HG03460 (cell line): ENCODE results near the gene PCSK1.

ENCODE experiments used
- ATAC-seq: cut with Tn5 transposase; IDR thresholded peaks from one replicate; pipeline ENCODE4 v1.9.1; 2021; ENCODE audit not compliant: unreplicated experiment

The PCSK1 gene

DNA sequence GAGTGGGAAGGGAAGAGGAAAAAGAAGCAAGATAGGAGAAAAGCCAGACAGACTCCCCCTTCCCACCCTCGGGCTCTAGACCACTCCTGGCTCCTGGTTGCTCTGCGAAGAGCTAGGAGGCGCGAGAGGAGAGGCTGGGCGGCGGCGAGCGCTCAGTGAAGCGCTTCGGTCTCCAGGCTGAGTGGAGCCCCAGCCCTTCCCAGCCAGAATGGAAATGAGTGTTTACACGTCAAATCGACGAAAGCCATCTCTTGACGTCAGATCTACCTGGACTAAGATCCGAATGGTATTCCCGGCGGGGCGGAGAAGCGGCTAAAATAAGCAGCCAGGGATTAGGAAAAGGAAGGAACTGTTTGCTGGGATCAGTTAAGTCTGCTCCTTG is at the start of gene PCSK1:
TSS of gene PCSK1 (minus strand) at position 183 of the 382 bp plus-strand sequence. CDS start 206 bp downstream, outside the sequence.
- ATAC-seq, result no peak

DNA sequence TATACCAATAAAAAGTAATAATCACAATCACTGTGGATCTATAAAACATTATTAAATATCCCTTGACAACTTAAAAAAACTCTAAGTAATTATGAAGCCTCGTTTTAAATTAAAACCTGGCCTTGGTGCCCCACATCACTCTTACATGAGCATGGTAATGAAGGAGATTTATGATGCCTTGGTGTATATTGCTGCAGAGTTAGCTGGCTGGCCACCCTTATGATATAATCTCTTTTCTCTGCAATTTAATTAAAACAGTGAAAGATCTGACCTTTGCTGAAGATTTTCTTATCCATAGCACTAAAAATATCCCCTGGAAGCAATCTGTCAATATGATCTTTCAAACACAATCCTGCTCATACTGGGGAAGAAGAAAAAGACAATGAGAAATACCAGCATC is 48.8 kb upstream of the PCSK1 start:
- ATAC-seq, result no peak

- no peak for ATAC-seq
These were observed 48.1 kb upstream of the PCSK1 start for GRCh38 chr5:96481009-96481786.

- no peak for ATAC-seq
These were observed 45.9 kb upstream of the PCSK1 start for GRCh38 chr5:96478983-96479382.

GRCh38 chr5:96476654-96477053 is 43.6 kb upstream of the PCSK1 start:
- no peak for ATAC-seq

DNA sequence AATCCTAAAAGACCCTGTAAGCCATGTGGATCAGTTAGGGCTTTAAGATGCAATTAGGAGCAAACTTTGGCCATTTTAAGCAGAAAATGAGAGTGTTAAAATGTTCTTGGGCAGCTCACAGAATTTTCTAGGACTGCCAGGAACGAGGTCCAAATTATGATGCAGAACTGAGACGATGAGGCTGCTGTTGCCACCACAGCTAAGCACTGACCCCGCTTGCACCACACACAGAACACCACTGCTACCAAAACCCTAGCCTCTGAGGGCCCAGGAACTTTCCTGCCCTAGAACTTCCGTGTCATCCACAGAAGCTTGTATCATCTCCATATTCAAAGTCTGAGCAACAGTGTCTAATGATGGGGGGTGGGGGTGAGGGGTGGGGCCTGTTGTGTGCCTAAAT is 41.0 kb upstream of the PCSK1 start:
- no peak for ATAC-seq

GRCh38 chr5:96473155-96473554 is 40.1 kb upstream of the PCSK1 start:
- ATAC-seq, result no peak

- no peak for ATAC-seq
These were observed 37.7 kb upstream of the PCSK1 start for GRCh38 chr5:96470785-96471184.

GRCh38 chr5:96468956-96469355 is 35.9 kb upstream of the PCSK1 start:
- no peak for ATAC-seq

GRCh38 chr5:96463091-96463490 is 30.0 kb upstream of the PCSK1 start:
- no peak for ATAC-seq

- no peak for ATAC-seq
These were observed 26.5 kb upstream of the PCSK1 start for GRCh38 chr5:96459313-96460121.

DNA sequence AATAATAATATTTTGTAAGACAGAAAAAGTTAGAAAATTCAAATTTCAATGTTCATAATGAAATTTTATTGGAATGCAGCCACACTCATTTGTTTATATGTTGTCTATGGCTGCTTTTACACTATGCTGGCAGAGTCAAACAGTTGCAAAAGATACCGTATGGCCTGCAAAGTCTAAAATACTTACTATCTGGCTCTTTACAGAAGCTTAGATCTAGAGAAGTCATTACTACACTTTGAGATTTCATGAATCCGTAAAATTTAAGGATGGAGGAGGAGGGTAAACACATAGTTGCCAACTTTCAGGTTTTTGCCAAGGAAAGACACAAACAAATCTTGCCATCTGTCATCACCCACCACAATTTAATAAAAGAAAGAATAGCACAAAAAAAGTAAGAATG is 25.1 kb upstream of the PCSK1 start:
- ATAC-seq, result no peak

DNA sequence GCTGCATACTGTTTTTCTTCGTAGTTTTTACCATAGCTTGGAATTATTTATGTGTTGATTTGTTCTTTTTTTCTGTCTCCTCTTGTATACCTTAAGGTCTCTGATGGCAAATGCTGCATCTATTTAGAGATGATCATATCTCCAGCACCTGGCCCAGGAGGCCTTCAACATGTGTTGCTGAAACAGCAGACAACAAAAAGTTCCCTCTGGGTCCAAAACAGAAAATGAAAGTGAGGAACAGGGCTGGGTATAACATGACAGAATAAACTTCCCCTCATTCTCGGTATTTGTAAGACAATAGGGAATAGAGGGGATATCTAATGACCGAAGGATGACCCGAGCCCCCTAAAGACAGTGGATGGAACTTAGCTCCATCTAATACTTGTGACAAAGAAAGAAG is 22.7 kb upstream of the PCSK1 start:
- ATAC-seq, result no peak

GRCh38 chr5:96453394-96453793 is 20.3 kb upstream of the PCSK1 start:
- ATAC-seq, result no peak

- ATAC-seq, result no peak
These were observed 14.9 kb upstream of the PCSK1 start for GRCh38 chr5:96447949-96448348.

DNA sequence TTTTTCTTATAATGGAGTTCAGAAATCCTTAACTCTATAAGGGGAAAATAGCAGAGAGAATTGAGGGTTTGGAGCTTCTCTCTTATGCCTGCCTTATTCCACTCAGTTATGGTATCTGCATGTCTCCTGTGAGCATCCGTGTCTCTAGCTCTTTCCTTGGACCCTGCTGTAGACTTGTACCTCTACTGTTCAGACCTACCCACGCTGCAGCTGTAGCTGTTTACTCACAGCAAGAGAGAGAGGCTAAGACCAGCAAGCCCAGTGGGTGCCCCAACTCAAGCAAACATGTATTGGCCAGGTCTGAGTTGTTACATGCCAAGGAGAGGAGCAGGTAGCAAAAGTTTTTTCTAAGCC is 7.1 kb upstream of the PCSK1 start:
- ATAC-seq, result peak; percentile 18

- peak; percentile 93 for ATAC-seq
These were observed 6.6 kb upstream of the PCSK1 start for GRCh38 chr5:96439477-96440184.

- no peak for ATAC-seq
These were observed 1.2 kb upstream of the PCSK1 start for GRCh38 chr5:96434201-96434645.

DNA sequence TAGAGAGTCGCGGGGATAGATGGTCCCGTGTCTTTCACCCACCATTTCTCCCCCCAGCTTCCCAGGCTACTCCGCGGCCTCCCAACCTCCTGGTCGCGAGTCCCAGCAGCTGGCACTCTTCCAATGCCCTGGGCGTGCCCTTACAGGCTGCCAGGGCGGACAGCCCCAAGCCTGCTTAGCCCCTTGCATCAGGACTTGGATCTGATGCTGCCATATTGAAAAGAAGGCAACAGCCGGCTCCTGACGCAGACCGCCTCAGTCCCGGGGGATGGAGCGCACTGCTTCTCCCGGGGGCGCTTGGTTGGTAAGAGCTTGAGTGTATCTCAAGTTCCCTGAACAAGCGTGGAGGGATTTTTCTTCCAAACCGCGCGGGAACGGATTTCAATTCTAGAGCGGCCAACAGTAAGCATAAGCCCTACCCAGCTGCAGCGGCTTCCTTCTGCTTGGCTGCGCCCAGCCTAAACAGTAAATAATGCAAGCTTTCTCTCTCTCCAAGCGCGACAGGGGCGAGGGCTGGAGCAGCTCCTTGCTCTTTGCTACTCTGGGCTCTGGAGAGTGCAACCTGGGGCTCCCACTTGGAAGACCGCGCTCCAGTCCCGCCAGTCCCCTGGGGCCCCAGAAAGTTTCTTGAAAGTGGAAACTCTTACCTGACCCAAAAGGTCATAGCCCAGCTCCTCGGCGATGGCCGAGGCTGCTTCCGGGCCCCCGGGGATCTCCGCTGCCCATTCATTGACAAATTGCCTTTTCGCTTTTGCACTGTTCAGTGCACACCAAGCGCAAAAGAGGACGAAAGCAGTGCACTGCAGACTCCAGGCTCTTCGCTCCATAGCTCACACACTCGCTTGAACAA is 607 bp downstream of the PCSK1 start:
- ATAC-seq, result no peak

- no peak for ATAC-seq
These were observed 1.5 kb downstream of the PCSK1 start for GRCh38 chr5:96431376-96432187.
